Neural progenitor cell (in vitro differentiated cells): ENCODE results near the gene INPP5B. TPM values are rescaled to one million over a fixed set of nuclear protein-coding genes. Genes with fewer than 3 reads are reported as not detected.

Source experiments
- DNase-seq: peaks from one replicate; pipeline ENCODE4 v3.0.0-alpha.2; 2016; ENCODE audit warnings: low spot score
- H2AFZ ChIP-seq: fragments of 200-600 bp; sonication (generic); replicated peaks from 2 replicates; pipeline ENCODE4 v1.6.1; 2016; ENCODE audit warnings: antibody characterized with exemption
- H3F3A ChIP-seq: fragments of 200-600 bp; sonication (generic); 2 replicates; pipeline ENCODE4 v1.6.1; 2016; ENCODE audit warnings: antibody characterized with exemption, low read depth
- H3K27ac ChIP-seq: fragments of 200-600 bp; sonication (generic); 2 replicates; pipeline ENCODE4 v1.5.1; 2016; ENCODE audit warnings: mild to moderate bottlenecking
- H3K27me3 ChIP-seq: fragments of 200-600 bp; sonication (generic); 2 replicates; pipeline ENCODE4 v1.6.1; 2016; ENCODE audit warnings: mild to moderate bottlenecking, moderate library complexity
- H3K36me3 ChIP-seq: fragments of 200-600 bp; sonication (generic); 2 replicates; pipeline ENCODE4 v1.5.1; 2016
- H3K4me1 ChIP-seq: fragments of 200-600 bp; sonication (generic); 2 replicates; pipeline ENCODE4 v1.6.1; 2016; ENCODE audit warnings: mixed run types
- H3K4me2 ChIP-seq: fragments of 200-600 bp; sonication (generic); 2 replicates; pipeline ENCODE4 v1.6.1; 2016
- H3K4me3 ChIP-seq: fragments of 200-600 bp; sonication (generic); 2 replicates; pipeline ENCODE4 v1.5.1; 2016
- H3K79me2 ChIP-seq: fragments of 200-600 bp; sonication (generic); 2 replicates; pipeline ENCODE4 v1.6.1; 2016; ENCODE audit warnings: low read depth
- H3K9ac ChIP-seq: fragments of 200-600 bp; sonication (generic); 2 replicates; pipeline ENCODE4 v1.6.1; 2016
- H3K9me3 ChIP-seq: fragments of 200-600 bp; sonication (generic); 2 replicates; pipeline ENCODE4 v1.5.1; 2016; ENCODE audit warnings: low read depth
- H4K20me1 ChIP-seq: fragments of 200-600 bp; sonication (generic); 2 replicates; pipeline ENCODE4 v1.6.1; 2016; ENCODE audit warnings: low read depth
- H3K27ac Mint-ChIP-seq: 3 replicates; pipeline ENCODE4 v1.8.0; 2021; ENCODE audit warnings: mixed read lengths
- H3K27me3 Mint-ChIP-seq: 2 replicates; pipeline ENCODE4 v1.8.0; 2022; ENCODE audit warnings: low read depth, mild to moderate bottlenecking, inconsistent platforms, moderate library complexity, mixed read lengths; ENCODE audit not compliant: insufficient read depth
- H3K36me3 Mint-ChIP-seq: 3 replicates; pipeline ENCODE4 v1.8.0; 2021; ENCODE audit warnings: mixed read lengths
- H3K4me1 Mint-ChIP-seq: 3 replicates; pipeline ENCODE4 v1.8.0; 2021; ENCODE audit warnings: mixed read lengths
- H3K4me3 Mint-ChIP-seq: 3 replicates; pipeline ENCODE4 v1.8.0; 2021; ENCODE audit warnings: mild to moderate bottlenecking, moderate library complexity, mixed read lengths
- H3K9me3 Mint-ChIP-seq: 3 replicates; pipeline ENCODE4 v1.8.0; 2020; ENCODE audit warnings: mixed read lengths
- EZH2 ChIP-seq: fragments of 200-600 bp; sonication (generic); IDR thresholded peaks from 2 replicates; pipeline ENCODE4 v1.6.1; 2017; ENCODE audit warnings: antibody characterized with exemption, mild to moderate bottlenecking, moderate library complexity
- EZH2phosphoT487 ChIP-seq: fragments of 200-600 bp; sonication (generic); IDR thresholded peaks from 2 replicates; pipeline ENCODE4 v1.6.1; 2017; ENCODE audit warnings: antibody characterized with exemption
- total RNA-seq: library from RNA; depleted of rRNA; stranded (reverse); fragments of >200 nt; gene quantifications from 2 replicates; pipeline ENCODE4 v1.2.3, GENCODE V29; 2015; ENCODE audit warnings: low replicate concordance
- TF ChIP-seq, protein P1 (sequence below): fragments of 200-600 bp; sonication (generic); IDR thresholded peaks from 2 replicates; pipeline ENCODE4 v1.5.1; 2017; ENCODE audit warnings: antibody characterized with exemption, mild to moderate bottlenecking

Gene INPP5B
- 22.0 and 27.2 TPM in 2 replicates for total RNA-seq

DNA sequence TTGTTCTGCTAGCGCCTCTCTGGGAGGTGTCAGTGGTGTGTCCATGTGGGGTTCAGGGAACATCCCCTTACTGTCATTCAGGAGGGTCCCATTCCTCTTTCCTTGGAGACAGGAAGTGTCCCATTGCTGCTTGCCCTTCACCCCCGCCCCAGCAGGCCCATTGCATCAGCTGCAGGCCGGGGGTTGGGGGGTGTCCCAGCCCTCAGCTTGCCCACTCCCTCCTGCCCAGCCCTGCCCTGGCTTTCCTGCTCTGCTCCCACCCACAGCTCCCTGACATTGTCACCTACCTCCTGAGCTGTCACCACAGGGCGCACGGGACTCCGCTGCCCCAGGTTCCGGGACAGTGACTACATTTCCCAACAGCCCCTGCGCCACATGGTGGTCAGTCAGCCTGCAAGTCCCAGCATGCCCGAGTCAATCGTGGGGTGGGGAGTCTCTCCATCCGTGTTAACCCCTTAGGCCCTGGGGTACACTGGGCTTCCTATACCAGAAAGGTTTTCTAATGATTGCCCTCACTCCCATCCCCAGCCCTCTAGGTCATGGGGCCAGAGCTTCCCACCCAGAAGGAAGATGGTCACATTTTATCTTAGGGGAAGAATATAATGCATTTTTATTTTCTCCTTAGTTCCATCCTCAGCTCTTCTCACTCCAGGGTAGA, at the start of gene INPP5B:
INPP5B (minus strand) TSS at position 351 of the 658 bp plus-strand sequence. CDS start 745 bp downstream, outside the sequence.
- peak; percentile 89 for DNase-seq
- Histone ChIP-seq H3K4me1 (no peaks in the 10 kb centered on the region), H4K20me1 (no peaks in the 10 kb centered on the region), H3K9ac (no peak within 1 kb of the TSS), H3K79me2 (no peaks in the 10 kb centered on the region), H3K36me3 (no peaks in the 10 kb centered on the region), H3K4me3 (peak within 1 kb of the TSS; percentile 59), H3K9me3 (no peaks in the 10 kb centered on the region), H3F3A (no peaks in the 10 kb centered on the region), H3K4me2 (peak within 1 kb of the TSS; percentile 83), H3K27ac (no peak within 1 kb of the TSS), H3K27me3 (no peaks in the 10 kb centered on the region), H2AFZ (peak within 1 kb of the TSS; percentile 69)
- Mint-ChIP-seq H3K4me3 (peak within 1 kb of the TSS; percentile 99), H3K27ac (peak within 1 kb of the TSS; percentile 99), H3K4me1 (peaks cover 19% of the 10 kb centered on the region), H3K27me3 (peaks cover under 1% of the 10 kb centered on the region), H3K9me3 (no peaks in the 10 kb centered on the region), H3K36me3 (no peaks in the 10 kb centered on the region)
- TF ChIP-seq EZH2phosphoT487, result no peak
- TF ChIP-seq, protein P1, sequence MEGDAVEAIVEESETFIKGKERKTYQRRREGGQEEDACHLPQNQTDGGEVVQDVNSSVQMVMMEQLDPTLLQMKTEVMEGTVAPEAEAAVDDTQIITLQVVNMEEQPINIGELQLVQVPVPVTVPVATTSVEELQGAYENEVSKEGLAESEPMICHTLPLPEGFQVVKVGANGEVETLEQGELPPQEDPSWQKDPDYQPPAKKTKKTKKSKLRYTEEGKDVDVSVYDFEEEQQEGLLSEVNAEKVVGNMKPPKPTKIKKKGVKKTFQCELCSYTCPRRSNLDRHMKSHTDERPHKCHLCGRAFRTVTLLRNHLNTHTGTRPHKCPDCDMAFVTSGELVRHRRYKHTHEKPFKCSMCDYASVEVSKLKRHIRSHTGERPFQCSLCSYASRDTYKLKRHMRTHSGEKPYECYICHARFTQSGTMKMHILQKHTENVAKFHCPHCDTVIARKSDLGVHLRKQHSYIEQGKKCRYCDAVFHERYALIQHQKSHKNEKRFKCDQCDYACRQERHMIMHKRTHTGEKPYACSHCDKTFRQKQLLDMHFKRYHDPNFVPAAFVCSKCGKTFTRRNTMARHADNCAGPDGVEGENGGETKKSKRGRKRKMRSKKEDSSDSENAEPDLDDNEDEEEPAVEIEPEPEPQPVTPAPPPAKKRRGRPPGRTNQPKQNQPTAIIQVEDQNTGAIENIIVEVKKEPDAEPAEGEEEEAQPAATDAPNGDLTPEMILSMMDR, result no peak
- no peak for TF ChIP-seq EZH2

DNA sequence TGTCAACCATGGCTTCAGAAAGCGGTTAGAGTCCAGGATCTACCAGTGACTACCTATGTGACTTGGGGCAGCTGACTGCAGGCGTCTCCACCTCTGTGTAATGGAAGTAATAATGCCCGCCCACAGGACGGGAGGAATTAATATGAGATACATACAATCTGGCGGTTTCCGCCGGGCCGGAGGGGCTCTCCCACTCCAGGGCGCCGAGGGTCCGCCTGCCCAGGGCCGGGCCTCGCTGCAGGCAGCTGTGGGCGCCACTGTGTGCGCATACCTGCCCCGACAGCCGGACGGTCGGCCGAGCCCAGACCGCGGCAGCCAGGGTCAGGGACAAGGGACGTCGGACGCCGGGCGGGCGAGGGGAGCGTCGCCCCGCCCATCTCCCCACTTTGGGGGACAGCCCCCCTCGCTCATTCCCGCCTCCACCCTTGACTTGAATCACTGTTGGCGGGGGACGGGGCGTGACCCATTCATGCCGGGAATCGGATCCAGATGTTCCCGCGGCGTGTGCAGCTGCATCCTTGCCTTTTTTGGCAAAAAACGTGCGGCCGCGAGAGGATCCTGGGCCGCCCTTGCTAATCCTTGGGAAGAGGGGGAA, 49.0 kb upstream of the INPP5B start:
- H2AFZ ChIP-seq, result no peak overlapping the region

DNA sequence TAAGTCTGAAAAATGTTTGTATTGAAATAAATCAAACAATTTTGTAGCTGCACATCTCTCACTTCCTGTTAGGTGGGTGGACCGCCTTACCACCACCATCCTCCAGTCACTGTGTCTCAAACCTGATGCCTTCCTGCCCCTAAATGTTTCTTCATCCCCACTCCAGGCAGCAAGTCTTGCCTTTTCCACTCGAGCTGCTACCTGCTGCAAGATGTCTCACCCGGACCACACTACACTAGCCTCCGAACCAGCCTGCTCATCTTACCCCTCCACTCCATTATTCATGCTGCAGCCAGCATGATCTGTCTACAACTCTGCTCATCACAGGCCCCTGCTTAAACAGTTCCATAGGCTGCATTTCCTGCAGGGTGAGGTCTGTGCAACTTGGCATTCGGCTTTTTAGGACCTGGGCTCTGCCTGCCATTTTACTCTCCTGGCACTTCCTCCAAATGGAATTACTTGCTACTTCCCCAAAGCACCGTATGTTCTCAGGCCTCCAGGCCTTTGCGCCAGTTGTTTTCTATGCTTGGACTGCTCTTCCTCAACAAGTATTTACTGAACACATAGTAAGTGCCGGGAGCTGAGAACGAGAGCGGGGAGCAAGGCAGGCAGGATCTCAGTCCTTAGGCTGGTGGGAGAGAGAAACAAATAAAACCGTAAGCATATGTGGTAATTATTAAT, 48.2 kb upstream of the INPP5B start:
- Mint-ChIP-seq H3K27ac (peak overlapping the region; percentile 9), H3K36me3 (peaks cover 16% of the 10 kb centered on the region), H3K27me3 (peaks cover 5% of the 10 kb centered on the region), H3K9me3 (no peaks in the 10 kb centered on the region), H3K4me3 (peak overlapping the region; percentile 9), H3K4me1 (peaks cover 21% of the 10 kb centered on the region)
- peaks cover 10% of the 10 kb centered on the region for H3F3A ChIP-seq
- no peak overlapping the region for H3K4me2 ChIP-seq
- peaks cover 6% of the 10 kb centered on the region for H3K4me1 ChIP-seq
- no peak overlapping the region for H2AFZ ChIP-seq
- no peaks in the 10 kb centered on the region for H4K20me1 ChIP-seq
- no peak overlapping the region for H3K4me3 ChIP-seq
- no peak overlapping the region for H3K9ac ChIP-seq
- H3K9me3 ChIP-seq, result no peaks in the 10 kb centered on the region
- DNase-seq, result no peak
- no peaks in the 10 kb centered on the region for H3K27me3 ChIP-seq
- no peaks in the 10 kb centered on the region for H3K36me3 ChIP-seq
- no peak overlapping the region for H3K27ac ChIP-seq
- TF ChIP-seq EZH2phosphoT487, result no peak
- TF ChIP-seq, protein P1, result no peak
- TF ChIP-seq EZH2, result no peak
- H3K79me2 ChIP-seq, result no peaks in the 10 kb centered on the region

More for the DNA sequence above, 49.0 kb upstream of the INPP5B start:
- Histone ChIP-seq H3K4me3 (peak overlapping the region; percentile 39), H3K79me2 (peaks cover 3% of the 10 kb centered on the region), H3K9ac (no peak overlapping the region), H3K4me1 (peaks cover 14% of the 10 kb centered on the region), H3K9me3 (no peaks in the 10 kb centered on the region), H3K4me2 (peak overlapping the region; percentile 72), H3K27me3 (no peaks in the 10 kb centered on the region), H4K20me1 (no peaks in the 10 kb centered on the region), H3K27ac (no peak overlapping the region), H3F3A (peaks cover 12% of the 10 kb centered on the region), H3K36me3 (no peaks in the 10 kb centered on the region)
- Mint-ChIP-seq H3K4me1 (peaks cover 25% of the 10 kb centered on the region), H3K27ac (no peak overlapping the region), H3K27me3 (peaks cover 4% of the 10 kb centered on the region), H3K4me3 (no peak overlapping the region), H3K9me3 (no peaks in the 10 kb centered on the region), H3K36me3 (peaks cover 16% of the 10 kb centered on the region)
- peak; percentile 72 for DNase-seq
- TF ChIP-seq, protein P1, result no peak
- TF ChIP-seq EZH2phosphoT487 (no peak), EZH2 (no peak)
